Measurements from ENCODE around the gene MATR3. TPM values are rescaled to one million over a fixed set of nuclear protein-coding genes. Genes with fewer than 3 reads are reported as not detected.

MATR3 gene
- total and polyA plus RNA-seq, 10 of the 15 experiments (the other 5 are each of a cell fraction or from before 2014, with no cell fraction given) = 134 to 401 (median 221) TPM

DNA sequence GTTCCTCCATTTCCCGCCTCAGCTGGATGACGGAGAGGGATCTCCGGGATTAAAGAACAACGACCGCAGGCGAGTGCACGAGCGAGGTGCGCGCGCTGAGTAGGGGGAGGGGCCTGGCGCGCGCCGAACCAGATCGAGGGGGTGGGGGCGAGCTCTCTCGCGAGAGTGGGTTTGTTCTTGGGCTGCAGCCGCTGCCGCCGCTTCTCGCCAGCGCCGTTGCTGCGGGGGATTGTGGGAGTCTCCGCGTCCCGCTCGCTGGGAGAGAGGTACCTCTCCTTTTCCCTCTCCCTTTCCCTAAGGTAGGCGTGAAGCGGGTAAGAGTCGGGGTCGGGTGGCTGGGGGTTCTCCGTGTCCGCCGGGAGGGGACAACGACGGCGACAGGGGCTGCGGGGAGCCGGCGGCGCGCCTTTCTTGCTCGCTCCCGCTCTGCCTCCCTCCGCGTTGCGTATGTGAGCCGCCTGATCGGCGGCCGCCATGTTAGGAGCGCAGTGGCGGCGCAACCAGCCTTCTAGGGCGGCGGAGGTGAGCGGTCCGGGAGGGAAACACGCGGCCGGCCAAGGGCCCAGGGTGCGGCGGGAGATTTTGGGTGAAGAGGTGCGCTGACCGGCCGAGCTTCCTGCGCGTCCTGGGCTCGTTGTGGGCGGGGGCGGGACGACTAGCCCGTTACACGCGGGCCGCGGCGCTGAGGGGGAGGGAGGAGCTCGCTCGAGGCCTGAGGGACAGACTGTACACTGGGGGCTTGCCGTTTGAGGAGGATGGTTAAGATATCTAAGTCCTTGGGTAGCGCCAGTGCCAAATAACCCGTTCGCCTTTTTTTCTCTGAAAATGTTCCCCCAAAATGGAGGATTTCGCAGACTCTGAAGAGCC, at the start of gene MATR3 (continued):
- TF ChIP-seq NFYA (IDR thresholded peaks at IDR 0.05; ENCODE audit: borderline replicate concordance, low read depth, low read length) = no peak
- TF ChIP-seq SRF (IDR thresholded peaks at IDR 0.05; ENCODE audit: low read depth in 2 of 2, low read length in 2 of 2) = no peak
- TF ChIP-seq TBL1XR1 (IDR thresholded peaks at IDR 0.05; ENCODE audit: low read depth, low read length) = peak; percentile 53
- no peak for TF ChIP-seq NR2C2 (IDR thresholded peaks at IDR 0.05; ENCODE audit: borderline replicate concordance, control insufficient read depth, insufficient read length, low read depth)
- peak; percentile 63 for TF ChIP-seq SIN3A (IDR thresholded peaks at IDR 0.05; ENCODE audit: low read depth, low read length)
- TF ChIP-seq POLR2AphosphoS2 (IDR thresholded peaks at IDR 0.05; ENCODE audit: low read depth, low read length) = peak; percentile 88; the same call in 1 of the 2 replicates
- no peak for TF ChIP-seq REST (IDR thresholded peaks at IDR 0.05; ENCODE audit: low read depth, low read length)
- TF ChIP-seq SPI1 (IDR thresholded peaks at IDR 0.05; ENCODE audit: borderline replicate concordance, insufficient read depth, low read depth, low read length) = no peak
- peak; percentile 22; the same call in 1 of the 2 replicates for TF ChIP-seq MAX (IDR thresholded peaks at IDR 0.05; ENCODE audit: low read depth, low read length)
- no peak for TF ChIP-seq CEBPB (IDR thresholded peaks at IDR 0.05; ENCODE audit: borderline replicate concordance in 1 of 2, low read depth in 2 of 2, low read length in 2 of 2)
- no peak for TF ChIP-seq JUNB (IDR thresholded peaks at IDR 0.05)
- peak; percentile 50 for TF ChIP-seq KLF5 (IDR thresholded peaks at IDR 0.05; ENCODE audit: partially characterized antibody)
- peak; percentile 49; the same call in 1 of the 2 replicates for TF ChIP-seq NRF1 (conservative IDR thresholded peaks at IDR 0.05; ENCODE audit: low read depth, low read length)
- TF ChIP-seq, protein P1, sequence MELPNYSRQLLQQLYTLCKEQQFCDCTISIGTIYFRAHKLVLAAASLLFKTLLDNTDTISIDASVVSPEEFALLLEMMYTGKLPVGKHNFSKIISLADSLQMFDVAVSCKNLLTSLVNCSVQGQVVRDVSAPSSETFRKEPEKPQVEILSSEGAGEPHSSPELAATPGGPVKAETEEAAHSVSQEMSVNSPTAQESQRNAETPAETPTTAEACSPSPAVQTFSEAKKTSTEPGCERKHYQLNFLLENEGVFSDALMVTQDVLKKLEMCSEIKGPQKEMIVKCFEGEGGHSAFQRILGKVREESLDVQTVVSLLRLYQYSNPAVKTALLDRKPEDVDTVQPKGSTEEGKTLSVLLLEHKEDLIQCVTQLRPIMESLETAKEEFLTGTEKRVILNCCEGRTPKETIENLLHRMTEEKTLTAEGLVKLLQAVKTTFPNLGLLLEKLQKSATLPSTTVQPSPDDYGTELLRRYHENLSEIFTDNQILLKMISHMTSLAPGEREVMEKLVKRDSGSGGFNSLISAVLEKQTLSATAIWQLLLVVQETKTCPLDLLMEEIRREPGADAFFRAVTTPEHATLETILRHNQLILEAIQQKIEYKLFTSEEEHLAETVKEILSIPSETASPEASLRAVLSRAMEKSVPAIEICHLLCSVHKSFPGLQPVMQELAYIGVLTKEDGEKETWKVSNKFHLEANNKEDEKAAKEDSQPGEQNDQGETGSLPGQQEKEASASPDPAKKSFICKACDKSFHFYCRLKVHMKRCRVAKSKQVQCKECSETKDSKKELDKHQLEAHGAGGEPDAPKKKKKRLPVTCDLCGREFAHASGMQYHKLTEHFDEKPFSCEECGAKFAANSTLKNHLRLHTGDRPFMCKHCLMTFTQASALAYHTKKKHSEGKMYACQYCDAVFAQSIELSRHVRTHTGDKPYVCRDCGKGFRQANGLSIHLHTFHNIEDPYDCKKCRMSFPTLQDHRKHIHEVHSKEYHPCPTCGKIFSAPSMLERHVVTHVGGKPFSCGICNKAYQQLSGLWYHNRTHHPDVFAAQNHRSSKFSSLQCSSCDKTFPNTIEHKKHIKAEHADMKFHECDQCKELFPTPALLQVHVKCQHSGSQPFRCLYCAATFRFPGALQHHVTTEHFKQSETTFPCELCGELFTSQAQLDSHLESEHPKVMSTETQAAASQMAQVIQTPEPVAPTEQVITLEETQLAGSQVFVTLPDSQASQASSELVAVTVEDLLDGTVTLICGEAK (IDR thresholded peaks at IDR 0.05; ENCODE audit: borderline replicate concordance) = no peak
- TF ChIP-seq, protein P2, sequence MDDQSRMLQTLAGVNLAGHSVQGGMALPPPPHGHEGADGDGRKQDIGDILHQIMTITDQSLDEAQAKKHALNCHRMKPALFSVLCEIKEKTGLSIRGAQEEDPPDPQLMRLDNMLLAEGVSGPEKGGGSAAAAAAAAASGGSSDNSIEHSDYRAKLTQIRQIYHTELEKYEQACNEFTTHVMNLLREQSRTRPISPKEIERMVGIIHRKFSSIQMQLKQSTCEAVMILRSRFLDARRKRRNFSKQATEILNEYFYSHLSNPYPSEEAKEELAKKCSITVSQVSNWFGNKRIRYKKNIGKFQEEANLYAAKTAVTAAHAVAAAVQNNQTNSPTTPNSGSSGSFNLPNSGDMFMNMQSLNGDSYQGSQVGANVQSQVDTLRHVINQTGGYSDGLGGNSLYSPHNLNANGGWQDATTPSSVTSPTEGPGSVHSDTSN (IDR thresholded peaks at IDR 0.05; ENCODE audit: insufficient replicate concordance, low read depth, low read length) = no peak
